HepG2 (cell line): ENCODE results near the gene CPNE1. TPM values are rescaled to one million over a fixed set of nuclear protein-coding genes. Genes with fewer than 3 reads are reported as not detected.

Source experiments
- ATAC-seq: fragments of 200-7000 bp; cut with Tn5 transposase; 3 replicates; pipeline ENCODE4 v1.9.1; 2020; ENCODE audit warnings: mild to moderate bottlenecking, moderate library complexity
- BruUV-seq: library from RNA; stranded (reverse); fragments of 400-500 nt; replicated peaks from 2 replicates; lab custom pipeline; 2021; lab: Mats Ljungman, UMichigan
- CTCF ChIA-PET: fragments of 300-600 bp; formaldehyde crosslinking; extraction: SDS; loops from one replicate; lab custom pipeline; 2021; ENCODE audit warnings: low total read pairs, inconsistent platforms, low intra/inter-chr PET ratio; lab: Yijun Ruan, JAX
- POLR2A ChIA-PET: fragments of 350-600 bp; sonication (Branson Sonifier 250); formaldehyde crosslinking; loops from one replicate; lab custom pipeline; 2020; ENCODE audit warnings: antibody characterized with exemption, inconsistent platforms; lab: Yijun Ruan, JAX
- DNase-seq: peaks from one replicate; pipeline ENCODE4 v3.0.0-alpha.2; 2015; ENCODE audit warnings: low spot score
- FAIRE-seq: peaks from 3 replicates; lab custom pipeline; 2011; peaks lifted over from hg19 to GRCh38; lab: Jason Lieb, UNC
- H2AFZ ChIP-seq: one replicate; pipeline ENCODE4 v1.6.1; 2011; ENCODE audit warnings: low read length, inconsistent platforms
- H3K27ac ChIP-seq: fragments of 300-600 bp; 3 replicates; pipeline ENCODE4 v1.8.0; 2011; ENCODE audit warnings: mixed run types, mild to moderate bottlenecking, mixed read lengths, low read length, inconsistent platforms; ENCODE audit not compliant: insufficient read depth; ENCODE audit errors: extremely low read length
- H3K27me3 ChIP-seq, 2 experiments: fragments of 200-600 bp in 1 of 2; 2 replicates in 1 of 2; 3 replicates in 1 of 2; pipeline versions ENCODE4 v1.6.0 to v1.8.0; 2011; ENCODE audit warnings: low read length in 2 of 2, mild to moderate bottlenecking in 2 of 2, moderate library complexity in 2 of 2, inconsistent platforms in 1 of 2; ENCODE audit not compliant: insufficient read depth in 2 of 2, control insufficient read depth in 1 of 2
- H3K36me3 ChIP-seq, 2 experiments: fragments of 200-600 bp in 1 of 2; replicated peaks in 1 of 2; 2 replicates in 1 of 2; 3 replicates in 1 of 2; pipeline versions ENCODE4 v1.5.1 to v1.8.0; 2011; ENCODE audit warnings: low read length in 2 of 2, inconsistent platforms in 1 of 2; ENCODE audit not compliant: insufficient read depth in 2 of 2, control insufficient read depth in 1 of 2
- H3K4me1 ChIP-seq: 2 replicates; pipeline ENCODE4 v1.5.1; 2012; ENCODE audit warnings: low read length, inconsistent platforms; ENCODE audit not compliant: insufficient read depth
- H3K4me2 ChIP-seq: 2 replicates; pipeline ENCODE4 v1.6.0; 2011; ENCODE audit warnings: low read depth, low read length, inconsistent platforms
- H3K4me3 ChIP-seq, 3 experiments: fragments of 200-600 bp in 1 of 3; sonication (generic), shearing (Covaris generic) in 1 of 3; replicated peaks in 1 of 3; 2 replicates each; pipeline ENCODE4 v1.5.1; 2011 to 2016; ENCODE audit warnings: low read length in 3 of 3, inconsistent platforms in 2 of 3, low read depth in 2 of 3, mild to moderate bottlenecking in 2 of 3, control low read depth in 1 of 3, mixed read lengths in 1 of 3; ENCODE audit not compliant: insufficient read depth in 1 of 3
- H3K79me2 ChIP-seq: one replicate; pipeline ENCODE4 v1.6.1; 2011; ENCODE audit warnings: low read length, inconsistent platforms; ENCODE audit not compliant: insufficient read depth
- H3K9ac ChIP-seq: 2 replicates; pipeline ENCODE4 v1.6.0; 2011; ENCODE audit warnings: mild to moderate bottlenecking, low read depth, low read length, inconsistent platforms; ENCODE audit not compliant: insufficient read depth
- H3K9me3 ChIP-seq: 2 replicates; pipeline ENCODE4 v1.5.1; 2012; ENCODE audit warnings: mild to moderate bottlenecking, low read length
- H4K20me1 ChIP-seq: 2 replicates; pipeline ENCODE4 v1.6.0; 2011; ENCODE audit warnings: inconsistent platforms, mild to moderate bottlenecking, low read length, moderate library complexity; ENCODE audit not compliant: insufficient read depth
- FOXK1 ChIP-seq: sonication (generic); formaldehyde crosslinking; IDR thresholded peaks from 2 replicates; pipeline ENCODE4 v1.4.0; 2020; ENCODE audit warnings: low read depth, missing genetic modification reagents, borderline replicate concordance
- NR3C1 ChIP-seq: sonication (generic); formaldehyde crosslinking; IDR thresholded peaks from 2 replicates; pipeline ENCODE4 v1.4.0; 2020; ENCODE audit warnings: missing genetic modification reagents
- ONECUT2 ChIP-seq: sonication (generic); formaldehyde crosslinking; IDR thresholded peaks from 2 replicates; pipeline ENCODE4 v1.4.0; 2020; ENCODE audit warnings: missing genetic modification reagents
- ZEB1 ChIP-seq: IDR thresholded peaks from 2 replicates; pipeline ENCODE4 v1.6.1; 2012; ENCODE audit warnings: mild to moderate bottlenecking, low read depth, inconsistent platforms; ENCODE audit not compliant: insufficient replicate concordance
- ZMYM4 ChIP-seq: sonication (generic); formaldehyde crosslinking; IDR thresholded peaks from 2 replicates; pipeline ENCODE4 v1.8.1; 2023; ENCODE audit warnings: mild to moderate bottlenecking, missing genetic modification reagents
- ZNF350 ChIP-seq: sonication (generic); formaldehyde crosslinking; IDR thresholded peaks from 2 replicates; pipeline ENCODE4 v1.4.0; 2020; ENCODE audit warnings: mild to moderate bottlenecking, low read depth, missing genetic modification reagents, borderline replicate concordance
- ZNF766 ChIP-seq: sonication (generic); formaldehyde crosslinking; IDR thresholded peaks from 2 replicates; pipeline ENCODE4 v1.5.0; 2020; ENCODE audit warnings: missing genetic modification reagents, borderline replicate concordance
- ZSCAN12 ChIP-seq: sonication (generic); formaldehyde crosslinking; IDR thresholded peaks from 2 replicates; pipeline ENCODE4 v1.9.0; 2021; ENCODE audit warnings: mild to moderate bottlenecking, missing genetic modification reagents
- WGBS: methylation state at CpG from one replicate; pipeline ENCODE4 v1.1.6; 2017; ENCODE audit warnings: low lambda C conversion rate; 5-methylcytosine and 5-hydroxymethylcytosine counted together
- in situ Hi-C: cut with HindIII; loops from 2 replicates; pipeline ENCODE4 v1.10.0; 2017; ENCODE audit warnings: low pct_unique_long_range_greater_than_20kb; ENCODE audit not compliant: extremely low pct_ligation_motif_present
- intact Hi-C: fragments of 100-400 bp; cut with micrococcal nuclease; formaldehyde crosslinking; loops from one replicate; pipeline ENCODE4 v1.10.0; 2022; ENCODE audit not compliant: unreplicated experiment
- polyA plus RNA-seq, 8 experiments: library from polyadenylated mRNA; depleted of rRNA in 3 of 8; stranded (reverse) in 7 of 8; unstranded in 1 of 8; fragments of >200 nt; fragmentation: Illumina TruSeq in 4 of 8; extraction: Trizol in 4 of 8; gene quantifications; 2 replicates each; pipeline versions ENCODE4 v1.2.1 to v1.2.3, GENCODE V29; 2011 to 2016; ENCODE audit warnings: low read depth in 4 of 8, missing spikeins in 1 of 8, mixed read lengths in 1 of 8; ENCODE audit not compliant: insufficient read depth in 1 of 8
- total RNA-seq, 5 experiments: library from RNA; depleted of rRNA; stranded (reverse); fragments of >200 nt; fragmentation: Illumina TruSeq; extraction: Trizol; gene quantifications; 2 replicates each; pipeline ENCODE4 v1.2.3, GENCODE V29; 2016; ENCODE audit warnings: low read depth in 1 of 5
- TF ChIP-seq, protein P1 (sequence below): IDR thresholded peaks from 2 replicates; pipeline ENCODE4 v1.6.1; 2016; ENCODE audit warnings: low read depth, missing genetic modification reagents, missing compliant biosample characterization

CPNE1 gene
- total and polyA plus RNA-seq, 2 of the 13 experiments (the other 11 are each of a cell fraction or from before 2014, with no cell fraction given), result 408 to 431 TPM

GRCh38 chr20:35579196-35579595, 85.5 kb downstream of the CPNE1 start:
- H2AFZ ChIP-seq, result no peak overlapping the region
- CTCF ChIA-PET, result no interaction called here
- H3K27ac ChIP-seq, result no peak overlapping the region
- DNase-seq, result no peak
- no peak for FAIRE-seq
- POLR2A ChIA-PET, result interaction anchor here (0.8 to 1.5 kb wide), 3 partner anchors 38 to 163 kb away, joined by 3 to 5 read pairs (median 4); partner anchors contain the start of genes ERGIC3 and RBM39
- H3K4me1 ChIP-seq, result peaks cover 23% of the 10 kb centered on the region
- no peaks in the 10 kb centered on the region for H3K9me3 ChIP-seq
- H3K36me3 ChIP-seq, result no peaks in the 10 kb centered on the region
- H4K20me1 ChIP-seq, result no peaks in the 10 kb centered on the region
- intact Hi-C loops, result no loop called here
- no peaks in the 10 kb centered on the region for H3K79me2 ChIP-seq
- H3K4me2 ChIP-seq, result no peak overlapping the region
- no TSS peak for BruUV-seq
- H3K27me3 ChIP-seq, result peaks cover 0 to 10% of the 10 kb centered on the region in 2 experiments; a peak in 2 of 5 replicates
- no peak for ATAC-seq
- H3K4me3 ChIP-seq, result no peak overlapping the region
- in situ Hi-C loops, result no loop called here
- no peak overlapping the region for H3K9ac ChIP-seq
- 87% methylated on average over 6 of the region's 6 CpGs for WGBS
- TF ChIP-seq ZEB1 (no peak), ZNF350 (0 out of 2 replicates have a peak, but pooled peaks have one; percentile 19), ONECUT2 (CRISPR knock-in tag) (no peak), ZNF766 (no peak), ZSCAN12 (CRISPR knock-in tag) (no peak), NR3C1 (no peak), ZMYM4 (CRISPR knock-in tag) (no peak), FOXK1 (CRISPR knock-in tag) (no peak)
- TF ChIP-seq, protein P1, sequence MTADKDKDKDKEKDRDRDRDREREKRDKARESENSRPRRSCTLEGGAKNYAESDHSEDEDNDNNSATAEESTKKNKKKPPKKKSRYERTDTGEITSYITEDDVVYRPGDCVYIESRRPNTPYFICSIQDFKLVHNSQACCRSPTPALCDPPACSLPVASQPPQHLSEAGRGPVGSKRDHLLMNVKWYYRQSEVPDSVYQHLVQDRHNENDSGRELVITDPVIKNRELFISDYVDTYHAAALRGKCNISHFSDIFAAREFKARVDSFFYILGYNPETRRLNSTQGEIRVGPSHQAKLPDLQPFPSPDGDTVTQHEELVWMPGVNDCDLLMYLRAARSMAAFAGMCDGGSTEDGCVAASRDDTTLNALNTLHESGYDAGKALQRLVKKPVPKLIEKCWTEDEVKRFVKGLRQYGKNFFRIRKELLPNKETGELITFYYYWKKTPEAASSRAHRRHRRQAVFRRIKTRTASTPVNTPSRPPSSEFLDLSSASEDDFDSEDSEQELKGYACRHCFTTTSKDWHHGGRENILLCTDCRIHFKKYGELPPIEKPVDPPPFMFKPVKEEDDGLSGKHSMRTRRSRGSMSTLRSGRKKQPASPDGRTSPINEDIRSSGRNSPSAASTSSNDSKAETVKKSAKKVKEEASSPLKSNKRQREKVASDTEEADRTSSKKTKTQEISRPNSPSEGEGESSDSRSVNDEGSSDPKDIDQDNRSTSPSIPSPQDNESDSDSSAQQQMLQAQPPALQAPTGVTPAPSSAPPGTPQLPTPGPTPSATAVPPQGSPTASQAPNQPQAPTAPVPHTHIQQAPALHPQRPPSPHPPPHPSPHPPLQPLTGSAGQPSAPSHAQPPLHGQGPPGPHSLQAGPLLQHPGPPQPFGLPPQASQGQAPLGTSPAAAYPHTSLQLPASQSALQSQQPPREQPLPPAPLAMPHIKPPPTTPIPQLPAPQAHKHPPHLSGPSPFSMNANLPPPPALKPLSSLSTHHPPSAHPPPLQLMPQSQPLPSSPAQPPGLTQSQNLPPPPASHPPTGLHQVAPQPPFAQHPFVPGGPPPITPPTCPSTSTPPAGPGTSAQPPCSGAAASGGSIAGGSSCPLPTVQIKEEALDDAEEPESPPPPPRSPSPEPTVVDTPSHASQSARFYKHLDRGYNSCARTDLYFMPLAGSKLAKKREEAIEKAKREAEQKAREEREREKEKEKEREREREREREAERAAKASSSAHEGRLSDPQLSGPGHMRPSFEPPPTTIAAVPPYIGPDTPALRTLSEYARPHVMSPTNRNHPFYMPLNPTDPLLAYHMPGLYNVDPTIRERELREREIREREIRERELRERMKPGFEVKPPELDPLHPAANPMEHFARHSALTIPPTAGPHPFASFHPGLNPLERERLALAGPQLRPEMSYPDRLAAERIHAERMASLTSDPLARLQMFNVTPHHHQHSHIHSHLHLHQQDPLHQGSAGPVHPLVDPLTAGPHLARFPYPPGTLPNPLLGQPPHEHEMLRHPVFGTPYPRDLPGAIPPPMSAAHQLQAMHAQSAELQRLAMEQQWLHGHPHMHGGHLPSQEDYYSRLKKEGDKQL (CRISPR knock-in tag), result no peak
